Kasumi-1 (cell line): Measurements from ENCODE around the gene NAALADL2.
"Not testable (repeated sequence)": the region's sequence is repeated elsewhere in the genome, so short reads cannot be mapped to it uniquely, and the experiment has no call there.

Experiments used
- DNase-seq, 2 experiments: peaks; one replicate each; lab custom pipeline; 2025; lab: John Stamatoyannopoulos, UW

The NAALADL2 gene

DNA sequence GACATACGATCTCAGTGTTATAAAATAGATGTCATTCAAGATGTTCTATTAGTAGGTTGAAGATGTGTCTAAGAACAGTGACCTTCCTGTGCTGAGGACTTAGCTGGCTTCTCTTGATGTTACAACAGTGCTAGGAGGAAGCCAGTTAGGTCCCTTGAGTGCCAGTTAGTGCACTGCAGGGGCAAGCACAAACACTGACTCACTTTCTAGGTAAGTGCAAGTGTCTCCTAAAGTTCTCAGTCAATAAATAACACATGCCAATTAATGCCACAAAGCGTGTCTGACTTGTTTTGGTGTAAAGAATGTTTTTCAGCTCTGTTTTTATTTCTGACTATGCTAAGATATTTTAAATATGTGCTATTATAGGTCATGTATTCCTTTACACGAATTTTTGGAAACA lies 211.8 kb downstream of the NAALADL2 start:
- no peak for DNase-seq

GRCh38 chr3:175073219-175073905 lies 214.2 kb downstream of the NAALADL2 start:
- no peak for DNase-seq

GRCh38 chr3:175075269-175075668 lies 216.1 kb downstream of the NAALADL2 start:
- DNase-seq, result no peak

- DNase-seq, result no peak
Measured at GRCh38 chr3:175077216-175077615, 218.1 kb downstream of the NAALADL2 start.

- no peak for DNase-seq
Measured at GRCh38 chr3:175082631-175083030, 223.5 kb downstream of the NAALADL2 start.

DNA sequence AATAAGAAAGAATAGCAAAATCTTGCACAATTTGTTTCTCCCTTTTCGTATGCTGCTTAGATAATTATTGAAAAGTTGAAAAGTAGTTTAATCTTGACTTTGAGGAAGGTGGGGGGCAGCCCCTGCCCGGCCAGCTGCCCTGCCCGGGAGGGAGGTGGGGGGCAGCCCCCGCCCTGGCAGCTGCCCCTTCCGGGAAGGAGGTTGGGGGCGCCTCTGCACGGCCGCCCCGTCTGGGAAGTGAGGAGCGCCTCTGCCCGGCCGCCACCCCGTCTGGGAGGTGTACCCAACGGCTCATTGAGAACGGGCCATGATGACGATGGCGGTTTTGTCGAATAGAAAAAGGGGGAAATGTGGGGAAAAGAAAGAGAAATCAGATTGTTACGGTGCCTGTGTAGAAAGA lies 228.0 kb downstream of the NAALADL2 start:
- not testable (repeated sequence) for DNase-seq

- DNase-seq, result no peak
Measured at GRCh38 chr3:175088766-175089380, 229.7 kb downstream of the NAALADL2 start.

DNA sequence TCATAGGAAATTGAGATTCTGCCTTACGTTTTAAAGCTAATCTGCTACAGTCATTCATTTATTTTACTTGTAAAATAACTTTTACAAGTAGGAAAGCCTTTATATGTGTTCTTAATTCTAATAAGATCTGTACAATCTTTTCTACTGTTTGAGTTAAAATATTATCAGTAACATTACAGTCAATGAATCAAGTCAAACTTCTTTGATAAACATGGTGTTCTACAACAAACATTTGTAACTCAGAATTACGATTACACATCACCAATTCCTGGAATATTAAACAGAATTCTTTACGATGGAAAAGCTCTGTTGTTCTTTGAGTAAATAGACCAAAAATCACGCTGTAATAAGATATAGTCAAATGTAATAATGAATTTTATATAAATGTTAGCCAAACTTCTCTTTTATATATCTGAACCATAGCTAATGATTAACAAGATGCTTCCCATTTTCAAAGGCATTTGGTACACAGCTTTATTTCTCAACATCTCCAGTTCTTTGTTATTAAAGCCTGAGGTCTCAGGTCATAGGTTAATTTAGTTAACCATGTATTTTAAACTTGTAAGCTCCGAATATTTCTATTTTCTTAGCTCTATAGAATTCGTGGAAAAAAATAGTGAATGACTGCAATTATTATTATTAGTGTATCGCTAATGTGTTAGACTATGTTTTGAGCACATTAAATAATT lies 232.4 kb downstream of the NAALADL2 start:
- no peak for DNase-seq

DNA sequence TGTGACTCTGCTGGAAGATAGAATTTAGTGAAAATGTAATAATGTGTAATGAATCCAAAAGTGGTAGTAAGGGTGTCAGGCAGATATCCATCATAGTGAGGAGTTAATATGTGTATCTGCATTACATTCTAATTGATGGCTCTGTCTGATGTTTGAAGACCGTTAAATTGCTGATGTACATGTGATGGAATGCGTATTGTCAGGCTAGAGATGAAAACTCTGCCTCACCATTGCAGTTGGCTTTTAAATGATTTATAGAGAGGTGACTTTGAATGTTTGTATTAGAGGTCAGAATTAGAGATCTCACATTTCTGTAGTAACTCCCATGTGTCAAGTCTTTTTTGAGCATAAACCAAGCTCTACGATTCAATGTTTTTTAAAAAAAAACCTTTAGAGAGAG lies 234.6 kb downstream of the NAALADL2 start:
- no peak for DNase-seq

GRCh38 chr3:175094344-175094743 lies 235.2 kb downstream of the NAALADL2 start:
- DNase-seq, result no peak

DNA sequence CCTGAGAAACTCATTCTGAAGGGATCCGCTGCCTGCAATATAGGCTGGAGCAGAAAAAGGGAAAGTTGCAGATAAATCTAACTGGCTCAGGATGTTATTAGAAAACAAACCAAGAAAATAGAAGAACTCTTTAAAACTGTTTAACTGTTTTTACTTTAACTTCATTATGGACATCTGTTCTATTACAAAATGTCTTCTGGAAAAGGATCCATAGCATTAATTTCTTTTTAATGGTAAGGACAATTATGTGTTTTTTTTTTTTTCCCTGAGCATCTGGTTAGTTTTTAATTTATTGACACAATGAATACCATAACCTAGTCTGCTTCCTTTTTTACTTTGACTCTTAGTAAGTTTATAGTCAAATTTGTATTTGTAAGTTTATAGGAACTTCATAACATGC lies 239.5 kb downstream of the NAALADL2 start:
- no peak for DNase-seq

DNA sequence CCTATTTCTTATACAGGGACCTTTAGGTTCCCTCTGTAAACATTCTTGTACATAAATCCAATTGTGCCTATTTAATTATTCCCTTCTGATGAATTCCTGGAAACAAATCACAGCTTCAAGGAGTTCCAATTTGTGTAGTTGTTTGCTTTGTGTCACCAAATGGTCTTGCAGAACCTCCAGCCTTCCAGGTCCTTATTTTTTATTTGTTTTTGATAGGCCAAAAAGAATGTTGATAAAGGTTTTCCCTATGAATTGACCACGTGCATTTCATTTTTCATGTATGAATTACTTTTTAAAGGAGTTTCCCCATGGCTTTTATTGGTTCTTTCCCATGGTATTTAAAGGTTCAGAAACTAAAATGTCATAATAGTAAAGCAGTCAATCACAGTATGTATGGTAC lies 243.0 kb downstream of the NAALADL2 start:
- no peak for DNase-seq

- no peak for DNase-seq
Measured at GRCh38 chr3:175103298-175103697, 244.2 kb downstream of the NAALADL2 start.

GRCh38 chr3:175105066-175105465 lies 245.9 kb downstream of the NAALADL2 start:
- no peak for DNase-seq

- DNase-seq, result no peak
Measured at GRCh38 chr3:175107231-175107630, 248.1 kb downstream of the NAALADL2 start.

GRCh38 chr3:175107995-175108394 lies 248.9 kb downstream of the NAALADL2 start:
- DNase-seq, result no peak

DNA sequence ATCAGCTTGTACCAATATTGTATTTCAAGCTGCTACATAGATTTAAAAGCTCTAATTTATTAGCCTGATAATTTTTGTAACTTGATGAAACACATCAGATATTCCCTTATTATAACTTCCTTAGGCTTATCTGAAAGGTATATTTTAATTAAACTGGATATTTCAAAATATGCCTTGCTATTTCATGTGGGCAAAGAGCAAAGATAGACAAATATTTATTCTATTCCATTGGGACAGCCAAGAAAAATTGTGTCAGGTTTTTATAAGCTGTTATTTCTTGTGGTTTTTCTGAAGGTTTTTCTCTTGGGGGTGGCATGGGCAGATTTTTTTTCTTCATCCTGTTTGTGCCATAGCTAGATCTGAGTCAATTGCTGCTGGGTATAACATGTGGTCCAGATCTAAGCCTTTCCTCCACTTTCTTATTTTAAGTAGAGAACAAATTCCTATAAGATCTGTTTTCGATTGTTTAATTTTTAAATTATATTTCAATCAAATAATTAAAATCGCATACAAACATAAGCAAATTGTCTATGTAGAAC lies 249.5 kb downstream of the NAALADL2 start:
- no peak for DNase-seq

DNA sequence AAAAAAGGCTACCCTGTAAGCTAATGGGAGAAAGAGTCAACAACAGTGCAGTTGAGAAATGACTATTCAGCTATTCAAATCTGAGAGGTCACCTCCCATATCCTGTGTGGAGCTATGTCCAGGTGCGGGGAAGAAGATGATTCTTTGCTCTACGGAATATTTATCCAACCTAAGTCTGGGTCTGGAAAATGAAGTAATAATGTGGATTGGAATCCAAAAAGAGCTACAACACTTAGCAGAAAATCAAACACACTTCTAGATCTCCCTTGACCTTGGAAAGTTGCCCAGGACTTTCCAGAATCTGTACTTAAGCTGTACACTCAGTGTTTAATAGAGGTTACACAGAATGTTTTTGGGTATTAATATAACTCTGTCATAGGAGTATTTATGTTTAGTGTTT lies 251.9 kb downstream of the NAALADL2 start:
- DNase-seq, result no peak

DNA sequence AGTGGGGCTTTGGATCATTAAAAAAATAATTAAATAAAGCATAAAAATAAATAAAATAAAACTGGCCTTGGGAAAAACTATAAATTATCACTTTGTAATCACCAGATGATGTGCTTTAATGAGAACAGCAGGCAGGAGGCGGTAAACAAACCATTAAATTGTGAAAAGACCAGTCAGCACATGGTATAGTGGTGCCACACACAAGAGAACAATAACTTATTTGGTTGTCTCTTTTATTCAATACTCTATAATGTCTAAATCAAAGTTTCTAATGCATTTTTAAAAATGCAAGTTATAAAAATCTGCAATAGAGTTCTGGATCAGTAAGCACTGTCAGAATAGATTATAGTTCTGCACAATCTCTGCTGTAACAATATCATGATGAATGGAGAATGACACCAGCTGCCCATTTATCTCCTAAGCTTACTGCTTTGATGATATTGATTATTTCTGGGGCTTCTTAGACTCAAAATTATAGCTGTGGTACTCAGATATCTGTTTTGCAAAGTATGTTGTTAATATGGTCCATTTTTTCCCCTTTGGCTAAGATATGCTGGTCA lies 259.3 kb downstream of the NAALADL2 start:
- no peak for DNase-seq

DNA sequence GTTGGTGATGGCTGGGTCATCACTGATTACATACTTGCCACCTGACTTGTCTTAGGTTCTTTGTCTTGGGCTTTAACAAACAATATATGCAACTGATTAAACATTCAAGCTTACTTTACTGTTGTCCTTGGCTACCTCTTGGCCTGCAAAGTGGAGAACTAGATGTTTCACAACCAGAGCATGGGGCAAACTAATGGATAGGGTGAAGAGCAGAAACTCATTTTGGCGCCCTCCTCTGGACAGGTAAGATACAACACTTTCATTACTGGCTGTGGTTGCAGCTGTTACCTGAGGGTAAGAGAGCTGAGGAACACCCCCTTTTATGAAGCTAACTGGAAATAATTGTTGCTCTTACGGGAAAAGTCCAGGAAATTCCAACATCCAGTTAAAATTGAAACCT lies 262.1 kb downstream of the NAALADL2 start:
- no peak for DNase-seq

DNA sequence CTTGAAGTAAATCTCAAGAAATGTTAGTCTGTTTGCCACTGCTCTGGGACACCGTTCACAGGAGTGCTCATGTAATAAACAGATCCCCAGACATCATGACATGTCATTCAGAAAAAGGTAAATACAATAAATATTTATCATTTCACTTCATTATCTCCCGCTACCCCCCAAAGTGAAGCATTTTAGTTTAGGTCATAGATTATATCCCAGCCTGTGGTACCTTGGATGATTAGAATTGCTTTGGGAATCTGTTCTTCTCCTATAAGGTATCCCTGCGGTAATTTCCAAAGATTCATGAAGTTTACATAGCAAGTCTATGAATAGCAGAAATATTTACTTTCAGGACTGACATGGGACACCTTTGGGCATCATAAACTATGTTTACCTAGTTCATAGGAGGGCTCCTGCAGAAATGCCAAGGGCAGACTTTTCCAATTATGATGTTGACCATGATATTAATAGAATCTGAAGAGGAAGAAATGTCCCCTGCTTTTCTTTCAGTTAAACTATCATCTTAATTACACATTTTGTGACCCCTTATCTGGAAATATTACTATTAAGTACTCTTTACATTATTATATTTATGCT lies 268.0 kb downstream of the NAALADL2 start:
- no peak for DNase-seq

GRCh38 chr3:175129126-175129525 lies 270.0 kb downstream of the NAALADL2 start:
- DNase-seq, result no peak
